ENCODE measurements around the gene NDUFV2. TPM values are rescaled to one million over a fixed set of nuclear protein-coding genes. Genes with fewer than 3 reads are reported as not detected.

Gene NDUFV2
- total RNA-seq, 1 experiment from 2014 or later, result 215 TPM

DNA sequence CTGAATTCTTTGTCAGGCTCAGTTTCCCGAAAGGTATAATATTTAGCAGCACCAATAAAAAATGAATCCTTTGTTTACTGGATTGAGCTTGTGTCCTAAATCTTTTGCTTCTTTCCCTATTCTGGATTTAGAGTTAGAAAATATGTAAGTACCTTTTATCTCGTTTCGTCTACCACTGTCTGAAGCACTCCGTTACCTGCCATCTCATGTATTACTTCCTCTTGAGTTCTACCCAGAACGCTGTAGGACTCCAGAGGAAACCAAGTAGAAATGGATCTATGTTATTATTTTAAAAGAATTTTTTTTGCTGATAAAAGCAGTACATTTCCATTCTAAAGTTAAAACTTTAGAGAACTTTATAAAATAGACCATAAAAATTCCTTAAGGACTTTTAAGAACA is 47.6 kb downstream of the NDUFV2 start:
- intact Hi-C loops (cut with micrococcal nuclease; ENCODE audit: unreplicated experiment), result no loop called here
- DNase-seq, result no peak
- Histone ChIP-seq H3K9me3 (ENCODE audit: insufficient read depth, low read depth) (no peaks in the 10 kb centered on the region), H4K20me1 (ENCODE audit: insufficient read depth) (peaks cover 6% of the 10 kb centered on the region; the same call in 1 of the 2 replicates), H3K4me1 (replicated peaks; ENCODE audit: insufficient read depth) (peaks cover 6% of the 10 kb centered on the region; the same call in 1 of the 2 replicates), H3K4me3 (no peak overlapping the region), H2AFZ (no peak overlapping the region), H3F3A (ENCODE audit: insufficient read depth, low read depth) (no peaks in the 10 kb centered on the region; the same call in 1 of the 2 replicates), H3K27ac (no peak overlapping the region), H3K9me2 (ENCODE audit: insufficient read depth) (no peaks in the 10 kb centered on the region), H3K27me3 (ENCODE audit: insufficient read depth, low read depth) (no peaks in the 10 kb centered on the region), H3K36me3 (ENCODE audit: low read depth) (no peaks in the 10 kb centered on the region), H3K4me2 (no peak overlapping the region), H3K79me2 (ENCODE audit: low read depth) (peaks cover 62% of the 10 kb centered on the region)
- ChIA-PET POLR2A (ENCODE audit: unreplicated experiment) (no interaction called here), CTCF (no interaction called here)
- no peak for TF ChIP-seq EZH2 (IDR thresholded peaks at IDR 0.05; ENCODE audit: low read depth)
- BruUV-seq (replicated peaks), result no TSS peak

DNA sequence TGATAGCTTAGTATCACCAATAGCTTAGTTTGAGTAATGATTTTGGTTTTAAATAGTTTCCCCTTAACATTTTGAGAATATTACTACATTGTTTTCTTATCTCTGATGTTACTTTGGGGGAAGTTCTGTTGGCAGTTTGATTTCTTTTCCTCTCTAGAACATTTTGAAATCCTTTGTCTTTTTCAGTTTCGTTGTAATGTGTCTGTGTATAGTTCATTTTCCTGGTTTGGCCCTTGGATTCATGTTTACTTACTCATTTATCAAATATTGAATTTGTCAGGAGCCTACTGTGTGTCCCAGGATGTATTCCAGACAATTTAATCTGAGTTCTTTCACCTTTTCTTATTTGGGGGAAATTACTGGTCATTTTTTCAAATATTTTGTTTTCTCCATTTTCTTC is 50.8 kb downstream of the NDUFV2 start:
- H4K20me1 ChIP-seq (ENCODE audit: insufficient read depth), result peaks cover 12% of the 10 kb centered on the region
- no peak overlapping the region for H3K4me2 ChIP-seq

GRCh38 chr18:9156604-9157249 is 54.2 kb downstream of the NDUFV2 start:
- H3K4me1 ChIP-seq (replicated peaks; ENCODE audit: insufficient read depth), result no peaks in the 10 kb centered on the region
- no peaks in the 10 kb centered on the region for H3K36me3 ChIP-seq (ENCODE audit: low read depth)
- intact Hi-C loops (cut with micrococcal nuclease; ENCODE audit: unreplicated experiment), result no loop called here
- peaks cover 7% of the 10 kb centered on the region for H4K20me1 ChIP-seq (ENCODE audit: insufficient read depth)
- ChIA-PET POLR2A (ENCODE audit: unreplicated experiment) (interaction anchor here (0.6 kb wide), 4 partner anchors 52 to 364 kb away, joined by 3 to 8 read pairs (median 6); no protein-coding TSS in a partner anchor), CTCF (interaction anchor here (0.7 kb wide), 1 partner anchor 365 kb away, joined by 4 read pairs; no protein-coding TSS in a partner anchor)
- no peaks in the 10 kb centered on the region for H3K9me2 ChIP-seq (ENCODE audit: insufficient read depth)
- H3K4me2 ChIP-seq, result no peak overlapping the region
- H3K27me3 ChIP-seq (ENCODE audit: insufficient read depth, low read depth), result no peaks in the 10 kb centered on the region
- H2AFZ ChIP-seq, result no peak overlapping the region
- TF ChIP-seq, protein P1, sequence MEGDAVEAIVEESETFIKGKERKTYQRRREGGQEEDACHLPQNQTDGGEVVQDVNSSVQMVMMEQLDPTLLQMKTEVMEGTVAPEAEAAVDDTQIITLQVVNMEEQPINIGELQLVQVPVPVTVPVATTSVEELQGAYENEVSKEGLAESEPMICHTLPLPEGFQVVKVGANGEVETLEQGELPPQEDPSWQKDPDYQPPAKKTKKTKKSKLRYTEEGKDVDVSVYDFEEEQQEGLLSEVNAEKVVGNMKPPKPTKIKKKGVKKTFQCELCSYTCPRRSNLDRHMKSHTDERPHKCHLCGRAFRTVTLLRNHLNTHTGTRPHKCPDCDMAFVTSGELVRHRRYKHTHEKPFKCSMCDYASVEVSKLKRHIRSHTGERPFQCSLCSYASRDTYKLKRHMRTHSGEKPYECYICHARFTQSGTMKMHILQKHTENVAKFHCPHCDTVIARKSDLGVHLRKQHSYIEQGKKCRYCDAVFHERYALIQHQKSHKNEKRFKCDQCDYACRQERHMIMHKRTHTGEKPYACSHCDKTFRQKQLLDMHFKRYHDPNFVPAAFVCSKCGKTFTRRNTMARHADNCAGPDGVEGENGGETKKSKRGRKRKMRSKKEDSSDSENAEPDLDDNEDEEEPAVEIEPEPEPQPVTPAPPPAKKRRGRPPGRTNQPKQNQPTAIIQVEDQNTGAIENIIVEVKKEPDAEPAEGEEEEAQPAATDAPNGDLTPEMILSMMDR (conservative IDR thresholded peaks at IDR 0.05), result no peak
- TF ChIP-seq EZH2 (IDR thresholded peaks at IDR 0.05; ENCODE audit: low read depth), result no peak
- H3K9me3 ChIP-seq (ENCODE audit: insufficient read depth, low read depth), result no peaks in the 10 kb centered on the region
- no TSS peak for BruUV-seq (replicated peaks)
- no peak overlapping the region for H3K4me3 ChIP-seq
- DNase-seq, result no peak
- H3K27ac ChIP-seq, result no peak overlapping the region
- no peaks in the 10 kb centered on the region for H3F3A ChIP-seq (ENCODE audit: insufficient read depth, low read depth)
- H3K79me2 ChIP-seq (ENCODE audit: low read depth), result peaks cover 27% of the 10 kb centered on the region; the same call in 1 of the 2 replicates

More for the DNA sequence above, 50.8 kb downstream of the NDUFV2 start:
- CTCF ChIA-PET, result no interaction called here
- intact Hi-C loops (cut with micrococcal nuclease; ENCODE audit: unreplicated experiment), result no loop called here
- no peak for DNase-seq
- no peak overlapping the region for H2AFZ ChIP-seq
- no peaks in the 10 kb centered on the region for H3K27me3 ChIP-seq (ENCODE audit: insufficient read depth, low read depth)
- no peaks in the 10 kb centered on the region; the same call in 1 of the 2 replicates for H3F3A ChIP-seq (ENCODE audit: insufficient read depth, low read depth)
- H3K9me3 ChIP-seq (ENCODE audit: insufficient read depth, low read depth), result no peaks in the 10 kb centered on the region
- H3K9me2 ChIP-seq (ENCODE audit: insufficient read depth), result no peaks in the 10 kb centered on the region
- POLR2A ChIA-PET (ENCODE audit: unreplicated experiment), result no interaction called here
- no peaks in the 10 kb centered on the region for H3K36me3 ChIP-seq (ENCODE audit: low read depth)
- BruUV-seq (replicated peaks), result no TSS peak
- H3K4me3 ChIP-seq, result no peak overlapping the region
- H3K79me2 ChIP-seq (ENCODE audit: low read depth), result peaks cover 54% of the 10 kb centered on the region
- TF ChIP-seq, protein P1 (conservative IDR thresholded peaks at IDR 0.05), result no peak
- no peak for TF ChIP-seq EZH2 (IDR thresholded peaks at IDR 0.05; ENCODE audit: low read depth)
- H3K27ac ChIP-seq, result no peak overlapping the region
- H3K4me1 ChIP-seq (replicated peaks; ENCODE audit: insufficient read depth), result no peaks in the 10 kb centered on the region

Measured in PC-9 (cell line).